Thyroid gland (tissue), 4 donors: ENCODE data around the gene PLSCR5. TPM values are rescaled to one million over a fixed set of nuclear protein-coding genes. Genes with fewer than 3 reads are reported as not detected.

ENCODE experiments used
- DNase-seq, 2 donors: peaks; one replicate each; pipeline ENCODE4 v3.0.0-alpha.2; 2019
- H3K27ac ChIP-seq, 3 donors: fragments of 200-600 bp; sonication (generic); 1 replicate in 2 of 3; 2 replicates in 1 of 3; pipeline ENCODE4 v1.5.1; 2016 to 2019; ENCODE audit warnings: mild to moderate bottlenecking in 1 of 3, moderate library complexity in 1 of 3
- H3K27me3 ChIP-seq: fragments of 200-600 bp; sonication (generic); one replicate; pipeline ENCODE4 v1.5.1; 2019
- H3K36me3 ChIP-seq, 2 donors: fragments of 200-600 bp; sonication (generic); one replicate each; pipeline ENCODE4 v1.5.1; 2016 to 2019
- H3K4me1 ChIP-seq, 2 donors: fragments of 200-600 bp; sonication (generic); one replicate each; pipeline ENCODE4 v1.5.1; 2017 to 2019
- H3K4me3 ChIP-seq, 3 donors: fragments of 200-600 bp; sonication (generic); replicated peaks in 1 of 3; 1 replicate in 2 of 3; 2 replicates in 1 of 3; pipeline ENCODE4 v1.5.1; 2016; ENCODE audit warnings: mild to moderate bottlenecking in 1 of 3
- H3K9me3 ChIP-seq: fragments of 200-600 bp; sonication (generic); one replicate; pipeline ENCODE4 v1.5.1; 2017
- POLR2A ChIP-seq, 2 donors: fragments of 450-650 bp; IDR thresholded peaks; one replicate each; pipeline ENCODE4 v1.6.1; 2017; ENCODE audit warnings: antibody characterized with exemption in 2 of 2, mild to moderate bottlenecking in 2 of 2, moderate library complexity in 1 of 2
- WGBS, 2 donors: methylation state at CpG; one replicate each; pipeline ENCODE4 v1.1.5; 2017; 5-methylcytosine and 5-hydroxymethylcytosine counted together
- intact Hi-C: fragments of 100-400 bp; cut with DNase I; formaldehyde crosslinking; loops from one replicate; pipeline ENCODE4 v1.15.1; 2023
- total RNA-seq, 4 donors: library from RNA; depleted of rRNA; stranded (reverse); fragments of >200 nt; gene quantifications; one replicate each; pipeline ENCODE4 v1.2.3, GENCODE V29; 2016
- TF ChIP-seq, protein P1 (sequence below), 6 experiments: fragments of 200-600 bp in 3 of 6; fragments of 450-650 bp in 3 of 6; sonication (generic) in 3 of 6; IDR thresholded peaks; one replicate each; pipeline ENCODE4 v1.5.1; 2016 to 2019; ENCODE audit warnings: antibody characterized with exemption in 6 of 6, mild to moderate bottlenecking in 2 of 6, inconsistent platforms in 1 of 6, moderate library complexity in 1 of 6

PLSCR5 gene
- total RNA-seq, 4 donors from 2014 or later = not detected

- intact Hi-C loops = no loop called here
- H3K9me3 ChIP-seq = no peaks in the 10 kb centered on the region
- DNase-seq = peak in 1 of 2 donors; percentile 4
- no peak overlapping the region for H3K27ac ChIP-seq
- no peaks in the 10 kb centered on the region for H3K36me3 ChIP-seq
- no peak overlapping the region for H3K4me3 ChIP-seq
- no peak for TF ChIP-seq POLR2A (IDR thresholded peaks at IDR 0.05)
- TF ChIP-seq, protein P1, sequence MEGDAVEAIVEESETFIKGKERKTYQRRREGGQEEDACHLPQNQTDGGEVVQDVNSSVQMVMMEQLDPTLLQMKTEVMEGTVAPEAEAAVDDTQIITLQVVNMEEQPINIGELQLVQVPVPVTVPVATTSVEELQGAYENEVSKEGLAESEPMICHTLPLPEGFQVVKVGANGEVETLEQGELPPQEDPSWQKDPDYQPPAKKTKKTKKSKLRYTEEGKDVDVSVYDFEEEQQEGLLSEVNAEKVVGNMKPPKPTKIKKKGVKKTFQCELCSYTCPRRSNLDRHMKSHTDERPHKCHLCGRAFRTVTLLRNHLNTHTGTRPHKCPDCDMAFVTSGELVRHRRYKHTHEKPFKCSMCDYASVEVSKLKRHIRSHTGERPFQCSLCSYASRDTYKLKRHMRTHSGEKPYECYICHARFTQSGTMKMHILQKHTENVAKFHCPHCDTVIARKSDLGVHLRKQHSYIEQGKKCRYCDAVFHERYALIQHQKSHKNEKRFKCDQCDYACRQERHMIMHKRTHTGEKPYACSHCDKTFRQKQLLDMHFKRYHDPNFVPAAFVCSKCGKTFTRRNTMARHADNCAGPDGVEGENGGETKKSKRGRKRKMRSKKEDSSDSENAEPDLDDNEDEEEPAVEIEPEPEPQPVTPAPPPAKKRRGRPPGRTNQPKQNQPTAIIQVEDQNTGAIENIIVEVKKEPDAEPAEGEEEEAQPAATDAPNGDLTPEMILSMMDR (IDR thresholded peaks at IDR 0.05) = peak in 3 of 6 experiments; percentile 16 to 29 (median 22)
- no peaks in the 10 kb centered on the region for H3K27me3 ChIP-seq
- no peaks in the 10 kb centered on the region for H3K4me1 ChIP-seq
These were observed 27.5 kb downstream of the PLSCR5 start for GRCh38 chr3:146577662-146578061.

DNA sequence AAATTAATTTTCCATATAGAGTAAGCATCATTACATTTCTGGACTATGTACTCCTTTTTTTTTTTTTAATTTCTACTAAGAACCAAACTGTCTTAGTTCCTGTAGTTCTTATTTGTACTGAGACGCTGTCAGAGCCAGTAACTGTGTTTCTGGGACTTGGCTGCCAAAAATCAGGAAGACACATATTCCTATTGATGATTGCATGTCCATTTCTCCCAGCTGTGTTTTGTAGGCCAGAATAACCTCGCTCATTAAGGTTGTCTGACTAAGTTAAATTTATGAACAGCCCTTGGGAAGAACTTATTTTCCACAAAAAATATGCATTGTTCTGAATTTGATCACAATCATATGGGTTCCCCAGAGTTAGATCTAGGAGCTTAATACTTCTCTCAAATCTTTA, 29.5 kb downstream of the PLSCR5 start:
- Histone ChIP-seq H3K4me3 (no peak overlapping the region), H3K27me3 (no peaks in the 10 kb centered on the region), H3K4me1 (no peaks in the 10 kb centered on the region), H3K27ac (no peak overlapping the region), H3K36me3 (no peaks in the 10 kb centered on the region), H3K9me3 (no peaks in the 10 kb centered on the region)
- intact Hi-C loops = no loop called here
- WGBS, 2 donors = 83 to 87% methylated on average over 2 of the region's 2 CpGs
- TF ChIP-seq, protein P1 (IDR thresholded peaks at IDR 0.05) = no peak
- no peak for TF ChIP-seq POLR2A (IDR thresholded peaks at IDR 0.05)
- DNase-seq = no peak

GRCh38 chr3:146574173-146574572, 31.0 kb downstream of the PLSCR5 start:
- TF ChIP-seq, protein P1 (IDR thresholded peaks at IDR 0.05) = no peak
- TF ChIP-seq POLR2A (IDR thresholded peaks at IDR 0.05) = no peak
- Histone ChIP-seq H3K27me3 (no peaks in the 10 kb centered on the region), H3K36me3 (no peaks in the 10 kb centered on the region), H3K4me3 (no peak overlapping the region), H3K4me1 (no peaks in the 10 kb centered on the region), H3K27ac (no peak overlapping the region), H3K9me3 (no peaks in the 10 kb centered on the region)
- intact Hi-C loops = no loop called here
- 83 to 88% methylated on average over 1 of the region's 1 CpG for WGBS, 2 donors
- no peak for DNase-seq

- intact Hi-C loops = no loop called here
- H3K4me1 ChIP-seq = no peaks in the 10 kb centered on the region
- DNase-seq = no peak
- 68 to 80% methylated on average over 3 of the region's 3 CpGs for WGBS, 2 donors
- H3K9me3 ChIP-seq = no peaks in the 10 kb centered on the region
- no peaks in the 10 kb centered on the region for H3K27me3 ChIP-seq
- H3K4me3 ChIP-seq = no peak overlapping the region
- H3K36me3 ChIP-seq = no peaks in the 10 kb centered on the region
- TF ChIP-seq POLR2A (IDR thresholded peaks at IDR 0.05) = no peak
- TF ChIP-seq, protein P1 (IDR thresholded peaks at IDR 0.05) = no peak
- H3K27ac ChIP-seq = no peak overlapping the region
These were observed 35.8 kb downstream of the PLSCR5 start for GRCh38 chr3:146569314-146569713.

DNA sequence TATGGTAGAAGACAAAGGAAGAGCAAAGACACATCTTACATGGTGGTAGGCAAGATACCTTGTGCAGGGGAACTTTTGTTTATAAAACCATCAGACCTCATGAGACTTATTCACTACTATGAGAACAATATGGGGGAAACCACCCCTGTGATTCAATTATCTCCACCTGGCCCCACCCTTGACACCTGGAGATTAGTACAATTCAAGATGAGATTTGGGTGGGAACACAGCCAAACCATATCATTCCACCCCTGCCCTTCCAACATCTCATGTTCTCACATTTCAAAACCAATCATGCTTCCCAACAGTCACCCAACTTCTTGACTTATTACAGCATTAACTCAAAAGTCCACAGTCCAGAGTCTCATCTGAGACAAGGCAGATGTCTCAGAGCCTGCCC, 39.0 kb downstream of the PLSCR5 start:
- intact Hi-C loops = no loop called here
- no peak for TF ChIP-seq POLR2A (IDR thresholded peaks at IDR 0.05)
- TF ChIP-seq, protein P1 (IDR thresholded peaks at IDR 0.05) = no peak
- Histone ChIP-seq H3K9me3 (no peaks in the 10 kb centered on the region), H3K36me3 (no peaks in the 10 kb centered on the region), H3K4me1 (no peaks in the 10 kb centered on the region), H3K4me3 (no peak overlapping the region), H3K27ac (no peak overlapping the region), H3K27me3 (no peaks in the 10 kb centered on the region)
- no peak for DNase-seq
